HG03442 (cell line): ENCODE measurements around the gene KLK5.
"Not testable (repeated sequence)": the region's sequence is repeated elsewhere in the genome, so short reads cannot be mapped to it uniquely, and the experiment has no call there.

Experiments used
- ATAC-seq: cut with Tn5 transposase; IDR thresholded peaks from one replicate; pipeline ENCODE4 v1.9.1; 2021; ENCODE audit warnings: mild to moderate bottlenecking, moderate library complexity; ENCODE audit not compliant: unreplicated experiment

KLK5 gene

GRCh38 chr19:50952910-50953309, at the start of gene KLK5:
Gene KLK5, minus strand, starts transcription at chr19:50953038. Its CDS starts 381 bp downstream, at chr19:50952657.
- no peak for ATAC-seq

DNA sequence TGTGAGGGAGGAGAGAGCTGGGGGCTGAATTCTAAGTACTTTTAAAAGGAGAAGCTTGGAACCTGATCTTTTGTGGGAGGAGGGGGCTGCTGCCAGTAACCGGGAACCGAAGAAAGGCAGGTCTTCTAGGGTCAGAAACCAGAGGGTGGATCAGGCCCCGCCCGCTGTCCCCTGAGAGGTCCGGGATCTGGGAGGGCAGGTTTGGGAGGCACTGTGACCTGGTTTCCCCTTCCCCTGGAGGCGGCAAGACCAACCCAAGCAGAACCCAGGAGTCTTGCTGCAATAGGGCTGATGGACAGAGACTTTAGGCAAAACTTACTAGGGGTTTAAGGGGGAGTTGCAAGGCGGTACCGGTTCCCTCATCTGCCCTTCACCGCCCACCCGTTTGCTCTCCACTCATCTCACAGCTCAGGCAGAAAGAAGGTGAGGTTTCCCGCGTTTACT, 49.3 kb upstream of the KLK5 start:
- no peak for ATAC-seq

DNA sequence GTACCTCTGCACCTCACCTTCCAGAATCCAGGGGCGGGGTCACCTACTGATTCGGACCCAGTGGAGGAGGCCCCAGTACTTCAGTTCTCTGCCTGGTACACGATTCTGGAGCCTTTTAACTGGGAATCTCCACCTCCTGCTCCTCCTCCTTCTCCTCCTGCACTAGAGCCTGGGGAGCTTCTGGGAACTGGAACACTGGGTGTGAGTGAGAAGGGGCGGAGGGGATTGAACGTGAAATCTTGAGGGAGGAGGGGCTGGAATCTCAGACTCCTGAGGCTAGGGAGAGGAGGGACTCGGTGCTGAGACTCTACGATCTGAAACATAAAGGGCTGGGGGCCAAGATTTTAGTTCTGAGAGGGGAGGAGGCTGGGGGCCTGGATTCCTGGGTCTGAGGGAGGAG, 48.7 kb upstream of the KLK5 start, which contains the start of gene KLK8:
KLK8 (minus strand) TSS at position 90 of the 400 bp plus-strand sequence. CDS start 437 bp downstream, outside the sequence.
- ATAC-seq: no peak

- ATAC-seq: no peak
Measured at GRCh38 chr19:51000981-51001380, 48.1 kb upstream of the KLK5 start.

GRCh38 chr19:51000426-51000825, 47.6 kb upstream of the KLK5 start:
- no peak for ATAC-seq

DNA sequence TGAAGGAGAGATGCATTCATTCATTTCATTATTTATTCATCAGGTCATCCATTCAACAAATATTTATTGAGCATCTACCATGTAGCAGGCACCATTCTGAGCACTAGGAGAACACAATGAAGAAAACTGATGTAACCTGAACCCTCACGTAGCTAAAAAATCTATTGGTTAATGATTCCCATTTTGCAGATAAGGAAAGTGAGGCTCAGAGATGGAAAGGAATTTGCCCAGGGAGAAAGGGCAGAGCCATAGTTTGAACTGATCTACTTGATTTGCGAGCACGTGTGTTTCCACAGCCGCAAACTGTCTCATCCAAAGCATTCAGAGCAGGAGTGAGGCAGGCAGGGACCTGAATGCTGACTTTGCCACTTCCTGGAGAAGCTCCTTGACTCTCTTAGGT, 45.8 kb upstream of the KLK5 start:
- ATAC-seq: no peak

DNA sequence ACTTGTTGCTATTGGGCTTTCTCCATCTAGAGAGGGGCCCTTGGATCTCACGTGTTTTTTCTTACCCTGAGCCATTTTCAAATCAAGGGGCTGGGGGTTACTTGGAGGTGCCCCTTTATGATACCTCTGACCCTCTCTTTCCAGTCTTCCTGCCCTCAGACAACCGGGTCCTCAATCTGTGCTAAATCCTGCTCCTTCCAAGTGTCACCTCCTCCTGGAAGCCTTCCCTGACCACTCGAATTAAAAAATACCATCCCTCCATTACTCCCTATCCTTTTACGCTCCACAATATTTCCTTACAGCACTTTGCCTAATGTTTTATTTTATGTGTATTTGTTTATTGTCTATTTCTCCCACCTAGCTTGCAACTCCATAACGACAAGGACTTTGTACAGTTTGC, 45.2 kb upstream of the KLK5 start:
- ATAC-seq: no peak

GRCh38 chr19:50994129-50994528, 41.3 kb upstream of the KLK5 start:
- ATAC-seq: no peak

GRCh38 chr19:50992666-50993035, 39.8 kb upstream of the KLK5 start:
- ATAC-seq: no peak

- ATAC-seq: not testable (repeated sequence)
Measured at GRCh38 chr19:50984416-50984815, 31.6 kb upstream of the KLK5 start.

- no peak for ATAC-seq
Measured at GRCh38 chr19:50983625-50984292, 30.9 kb upstream of the KLK5 start, which contains the start of gene KLK7. Gene KLK7, minus strand, starts transcription at chr19:50983917. Its CDS starts 1,518 bp downstream, at chr19:50982399.

DNA sequence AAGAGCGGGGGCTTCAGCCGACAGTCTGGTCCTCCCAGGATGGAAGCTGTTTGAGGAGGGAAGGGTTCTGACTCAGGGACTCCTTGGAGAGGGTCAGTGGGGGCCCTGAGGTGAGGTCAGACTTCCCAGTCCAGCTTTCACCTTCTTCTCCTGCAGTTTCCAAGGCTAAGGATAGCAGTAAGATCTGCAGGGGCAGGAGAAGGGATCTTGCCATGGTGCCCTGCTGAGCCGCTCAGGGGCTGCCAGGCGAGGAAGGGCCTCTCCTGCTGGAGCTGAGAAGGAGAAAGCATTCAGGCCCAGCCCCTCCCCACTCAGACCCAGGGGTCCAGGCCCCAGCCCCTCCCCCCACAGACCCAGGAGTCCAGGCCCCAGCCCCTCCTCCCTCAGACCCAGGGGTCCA, 29.3 kb upstream of the KLK5 start:
- ATAC-seq: no peak

- no peak for ATAC-seq
Measured at GRCh38 chr19:50981587-50982146, 28.8 kb upstream of the KLK5 start.

DNA sequence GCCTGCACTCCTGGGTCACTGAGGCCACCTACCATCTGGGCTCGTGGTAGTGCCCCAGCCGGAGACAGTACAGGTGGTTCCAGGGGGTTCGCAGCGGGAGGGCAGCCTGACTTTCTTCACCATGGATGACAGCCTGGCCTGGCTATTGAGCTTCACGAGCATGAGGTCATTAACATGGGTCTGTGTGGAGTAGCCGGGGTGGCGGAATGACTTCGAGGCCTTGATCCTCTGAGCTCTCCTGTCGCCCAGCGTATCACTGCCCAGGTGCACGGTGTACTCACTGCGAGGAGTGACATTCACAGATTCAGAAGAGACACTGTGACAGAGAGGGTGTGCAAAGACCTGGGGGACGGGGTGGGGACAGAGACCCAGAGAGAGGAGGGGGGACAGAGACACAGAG, 27.4 kb upstream of the KLK5 start:
- ATAC-seq: no peak

- no peak for ATAC-seq
Measured at GRCh38 chr19:50979758-50980157, 26.9 kb upstream of the KLK5 start.

DNA sequence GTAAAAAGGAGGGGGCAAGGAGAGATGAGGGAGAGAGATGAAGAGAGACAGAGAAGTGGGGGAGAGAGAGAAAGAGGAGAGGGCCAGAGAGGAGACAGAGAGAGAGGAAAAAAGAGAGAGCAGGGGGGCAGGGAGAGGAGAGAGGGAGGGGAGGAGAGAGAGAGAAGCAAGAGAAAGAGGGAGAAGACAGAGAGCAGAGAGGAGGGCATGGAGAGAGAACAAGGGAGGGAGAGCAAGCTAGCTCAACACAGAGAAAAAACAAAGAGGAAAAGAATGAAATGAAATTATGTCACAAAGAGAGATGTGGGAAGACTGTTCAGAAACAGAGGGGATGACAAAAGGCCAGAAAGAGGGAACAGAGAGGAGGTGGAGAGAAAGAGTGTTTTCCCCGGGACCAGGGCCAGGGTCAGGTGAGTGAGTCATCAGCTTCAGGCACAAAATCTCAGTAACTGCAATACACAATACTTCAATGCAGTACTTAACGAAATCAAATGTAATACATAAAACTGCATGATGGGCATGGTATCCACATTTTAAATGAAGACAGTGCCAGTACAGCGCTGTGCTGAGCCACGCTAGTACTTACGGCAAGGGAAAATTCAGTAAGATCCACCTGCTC, 26.0 kb upstream of the KLK5 start:
- no peak for ATAC-seq

- ATAC-seq: no peak
Measured at GRCh38 chr19:50977626-50978025, 24.8 kb upstream of the KLK5 start.

DNA sequence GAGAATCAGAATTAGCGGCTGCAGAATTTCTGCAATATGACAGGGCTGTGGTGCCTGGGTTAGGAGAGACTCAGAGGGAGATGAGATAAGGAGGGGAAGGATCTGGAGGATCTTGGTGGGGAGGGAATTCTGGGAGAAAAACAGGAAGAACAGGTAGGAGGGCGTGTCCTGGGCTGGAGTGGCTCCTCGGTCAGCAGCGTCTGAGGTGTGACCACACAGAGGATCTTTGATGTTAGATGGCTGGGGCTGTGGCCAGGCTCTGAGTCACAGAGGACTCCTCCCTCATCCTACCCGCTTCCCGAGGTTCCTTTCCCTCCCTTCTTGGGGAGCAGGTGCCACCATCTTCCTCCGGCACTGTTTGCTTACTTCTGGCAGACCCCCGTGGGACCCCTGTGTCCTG, 22.9 kb upstream of the KLK5 start:
- no peak for ATAC-seq

DNA sequence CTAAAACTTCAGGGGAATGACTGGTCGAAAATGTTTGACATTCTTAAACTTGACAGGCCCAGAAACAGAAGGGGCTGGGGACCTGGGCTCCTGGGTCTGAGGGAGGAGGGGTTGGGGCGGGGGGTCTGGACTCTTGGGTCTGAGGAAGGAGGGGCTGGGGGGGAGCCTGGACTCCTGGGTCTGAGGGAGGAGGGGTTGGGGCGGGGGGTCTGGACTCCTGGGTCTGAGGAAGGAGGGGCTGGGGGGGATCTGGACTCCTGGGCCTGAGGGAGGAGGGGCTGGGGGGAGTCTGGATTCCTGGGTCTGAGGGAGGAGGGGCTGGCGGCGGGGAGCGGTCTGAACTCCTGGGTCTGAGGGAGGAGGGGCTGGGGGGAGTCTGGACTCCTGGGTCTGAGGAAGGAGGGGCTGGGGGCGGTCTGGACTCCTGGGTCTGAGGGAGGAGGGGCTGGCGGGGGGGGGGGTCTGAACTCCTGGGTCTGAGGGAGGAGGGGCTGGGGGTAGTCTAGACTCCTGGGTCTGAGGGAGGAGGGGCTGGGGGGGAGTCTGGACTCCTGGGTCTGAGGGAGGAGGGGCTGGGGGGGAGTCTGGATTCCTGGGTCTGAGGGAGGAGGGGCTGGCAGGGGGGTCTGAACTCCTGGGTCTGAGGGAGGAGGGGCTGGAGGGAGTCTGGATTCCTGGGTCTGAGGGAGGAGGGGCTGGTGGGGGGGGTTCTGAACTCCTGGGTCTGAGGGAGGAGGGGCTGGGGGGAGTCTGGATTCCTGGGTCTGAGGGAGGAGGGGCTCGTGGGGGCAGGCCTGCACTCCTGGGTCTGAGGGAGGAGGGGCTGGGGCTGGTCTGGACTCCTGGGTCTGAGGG, 22.1 kb upstream of the KLK5 start:
- no peak for ATAC-seq

DNA sequence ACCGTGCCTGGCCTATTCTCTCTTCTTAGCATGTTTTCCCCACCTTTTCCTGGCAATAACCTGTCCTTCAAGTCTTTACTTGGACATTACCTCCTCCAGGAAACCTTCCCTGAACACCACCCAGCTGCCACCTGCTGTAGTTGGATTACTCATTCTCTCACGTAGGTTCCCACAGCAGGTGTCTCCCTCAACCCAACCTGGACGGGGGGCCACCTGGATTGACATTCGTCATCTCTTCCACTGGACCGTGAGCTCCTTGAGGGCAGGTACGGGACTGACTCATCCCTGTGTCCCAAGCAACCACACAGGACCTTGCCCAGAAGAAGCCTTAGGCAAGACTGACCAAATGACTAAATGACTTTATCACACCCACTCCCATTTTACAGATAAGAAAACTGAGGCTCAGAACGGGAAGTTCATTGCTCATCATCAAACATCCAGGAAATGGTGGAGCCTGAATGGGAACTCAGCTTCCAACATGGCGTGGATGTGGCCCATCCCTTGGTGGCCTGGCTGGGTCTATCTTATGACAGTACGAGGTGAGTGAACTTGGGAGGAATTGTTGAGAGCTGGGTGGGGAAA, 20.0 kb upstream of the KLK5 start:
- ATAC-seq: no peak

GRCh38 chr19:50969810-50970209, 17.0 kb upstream of the KLK5 start:
- not testable (repeated sequence) for ATAC-seq
